Lower leg skin (tissue), 4 donors: ENCODE data around the gene SALL2. TPM values are rescaled to one million over a fixed set of nuclear protein-coding genes. Genes with fewer than 3 reads are reported as not detected.

Experiments
- DNase-seq, 2 donors: peaks; one replicate each; pipeline ENCODE4 v3.0.0-alpha.2; 2019; ENCODE audit warnings: low spot score in 2 of 2
- H3K4me3 ChIP-seq: fragments of 200-600 bp; sonication (generic); 2 replicates; pipeline ENCODE4 v1.5.1; 2017; ENCODE audit warnings: mild to moderate bottlenecking, low read depth; ENCODE audit not compliant: poor library complexity, severe bottlenecking
- POLR2A ChIP-seq, 2 donors: fragments of 450-650 bp; IDR thresholded peaks; one replicate each; pipeline ENCODE4 v1.6.1; 2016 to 2017; ENCODE audit warnings: antibody characterized with exemption in 2 of 2, mild to moderate bottlenecking in 1 of 2, moderate library complexity in 1 of 2
- WGBS, 2 donors: methylation state at CpG; one replicate each; pipeline ENCODE4 v1.1.5; 2018; 5-methylcytosine and 5-hydroxymethylcytosine counted together
- intact Hi-C: fragments of 100-400 bp; cut with DNase I; formaldehyde crosslinking; loops from one replicate; pipeline ENCODE4 v1.15.0; 2023; ENCODE audit warnings: low total_unique reads
- total RNA-seq, 4 donors: library from RNA; depleted of rRNA; stranded (reverse); fragments of >200 nt; gene quantifications; one replicate each; pipeline ENCODE4 v1.1.0, GENCODE V29; 2016
- TF ChIP-seq, protein P1 (sequence below), 3 donors: fragments of 450-650 bp; IDR thresholded peaks; one replicate each; pipeline ENCODE4 v1.5.1; 2016; ENCODE audit warnings: antibody characterized with exemption in 3 of 3, mild to moderate bottlenecking in 3 of 3, moderate library complexity in 2 of 3

SALL2 gene
- total RNA-seq, 4 donors from 2014 or later = 2.2 to 4.8 (median 4.4) TPM

DNA sequence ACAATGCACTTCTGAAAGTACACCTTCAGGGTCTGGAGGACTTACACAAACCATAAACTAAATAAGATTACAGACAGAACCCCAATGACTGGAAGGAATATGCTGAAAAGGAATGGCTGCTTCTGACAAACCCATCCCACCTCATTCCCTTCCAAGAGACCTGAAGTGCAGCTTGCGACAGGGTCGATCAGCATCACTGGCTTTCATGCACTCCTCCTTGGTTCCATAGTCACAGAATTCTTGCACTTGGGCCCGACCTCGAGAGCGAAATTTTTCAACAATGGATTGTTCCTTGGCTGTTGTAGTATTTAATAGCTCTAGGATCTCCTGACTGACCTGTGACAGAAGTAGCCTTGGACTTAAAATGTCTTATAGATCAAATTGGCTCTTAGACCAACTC, 24.6 kb downstream of the SALL2 start:
- TF ChIP-seq, protein P1, sequence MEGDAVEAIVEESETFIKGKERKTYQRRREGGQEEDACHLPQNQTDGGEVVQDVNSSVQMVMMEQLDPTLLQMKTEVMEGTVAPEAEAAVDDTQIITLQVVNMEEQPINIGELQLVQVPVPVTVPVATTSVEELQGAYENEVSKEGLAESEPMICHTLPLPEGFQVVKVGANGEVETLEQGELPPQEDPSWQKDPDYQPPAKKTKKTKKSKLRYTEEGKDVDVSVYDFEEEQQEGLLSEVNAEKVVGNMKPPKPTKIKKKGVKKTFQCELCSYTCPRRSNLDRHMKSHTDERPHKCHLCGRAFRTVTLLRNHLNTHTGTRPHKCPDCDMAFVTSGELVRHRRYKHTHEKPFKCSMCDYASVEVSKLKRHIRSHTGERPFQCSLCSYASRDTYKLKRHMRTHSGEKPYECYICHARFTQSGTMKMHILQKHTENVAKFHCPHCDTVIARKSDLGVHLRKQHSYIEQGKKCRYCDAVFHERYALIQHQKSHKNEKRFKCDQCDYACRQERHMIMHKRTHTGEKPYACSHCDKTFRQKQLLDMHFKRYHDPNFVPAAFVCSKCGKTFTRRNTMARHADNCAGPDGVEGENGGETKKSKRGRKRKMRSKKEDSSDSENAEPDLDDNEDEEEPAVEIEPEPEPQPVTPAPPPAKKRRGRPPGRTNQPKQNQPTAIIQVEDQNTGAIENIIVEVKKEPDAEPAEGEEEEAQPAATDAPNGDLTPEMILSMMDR (IDR thresholded peaks at IDR 0.05) = no peak
- TF ChIP-seq POLR2A (IDR thresholded peaks at IDR 0.05) = no peak
- intact Hi-C loops = loop anchor here (10.0 kb wide), 1 partner anchor 53 kb away; no protein-coding TSS in a partner anchor
- H3K4me3 ChIP-seq = no peak overlapping the region
- no peak for DNase-seq
- 89 to 91% methylated on average over 5 of the region's 5 CpGs for WGBS, 2 donors

DNA sequence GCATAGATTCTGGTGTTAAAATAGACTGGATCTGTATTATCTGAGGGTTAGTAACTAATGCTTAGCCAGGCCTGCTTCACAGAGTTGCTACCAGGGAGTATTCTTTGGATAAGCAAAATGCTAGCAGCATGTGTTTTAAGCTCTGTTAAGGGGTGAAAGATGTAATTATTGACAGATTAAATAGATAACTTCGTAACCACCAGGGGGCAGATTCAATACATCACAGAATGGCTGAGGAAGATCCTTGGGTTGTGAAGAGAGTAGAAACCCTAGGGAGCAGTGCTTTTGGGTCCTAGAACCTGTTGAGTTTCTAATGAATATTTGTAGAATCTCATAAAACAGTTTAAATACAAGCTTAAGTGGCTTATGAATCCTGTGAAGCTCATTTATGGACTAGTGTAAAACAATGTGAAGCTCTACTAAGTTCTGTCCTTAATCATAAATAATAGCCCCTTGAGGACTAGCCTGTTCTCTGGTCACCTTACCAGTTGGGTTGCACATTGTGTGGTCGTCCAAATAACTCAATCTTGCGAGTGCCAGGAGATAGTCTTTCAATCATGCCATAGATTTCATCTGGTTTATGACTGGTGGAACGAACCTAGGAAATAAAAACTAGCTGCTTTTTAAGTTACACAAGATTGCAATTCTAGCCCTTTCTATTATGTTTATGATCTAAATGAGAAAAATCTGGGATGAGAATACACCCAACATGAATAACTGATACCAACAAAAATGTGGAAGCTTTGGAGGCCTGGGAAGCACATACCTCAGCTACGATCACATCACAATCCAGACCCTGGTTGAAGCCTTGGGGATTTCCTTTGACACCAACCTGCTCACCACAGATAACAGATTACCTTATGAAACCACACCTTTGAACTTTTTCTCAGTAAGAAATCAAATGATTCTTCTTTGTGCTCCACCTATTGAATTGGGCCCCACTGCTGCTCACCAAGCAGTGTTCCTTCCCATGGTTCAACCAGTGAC, 27.3 kb downstream of the SALL2 start:
- intact Hi-C loops = no loop called here

DNA sequence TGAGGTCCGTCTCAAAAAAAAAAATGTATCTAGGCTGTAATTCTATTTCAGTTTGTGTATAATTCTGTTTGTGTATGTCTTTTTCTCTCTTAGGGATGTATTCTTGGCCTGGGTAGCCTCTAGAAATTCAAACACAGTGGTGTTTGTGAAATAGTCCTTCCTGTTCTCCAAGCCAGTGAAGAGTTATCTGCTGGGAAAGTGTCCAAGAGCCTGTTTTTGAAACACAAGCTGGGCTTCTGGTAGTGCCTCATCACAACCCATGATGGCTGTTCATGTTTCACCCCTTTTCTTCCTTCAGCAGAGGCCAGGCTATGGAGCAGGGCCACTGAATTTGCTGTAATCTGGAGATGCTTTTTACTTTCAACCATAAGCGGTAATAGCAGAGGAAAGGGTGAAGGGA, 29.7 kb downstream of the SALL2 start:
- DNase-seq = no peak
- no peak for TF ChIP-seq POLR2A (IDR thresholded peaks at IDR 0.05)
- TF ChIP-seq, protein P1 (IDR thresholded peaks at IDR 0.05) = no peak
- 81 to 86% methylated on average over 2 of the region's 2 CpGs for WGBS, 2 donors
- no peak overlapping the region for H3K4me3 ChIP-seq
- intact Hi-C loops = no loop called here

More for the DNA sequence above, 27.3 kb downstream of the SALL2 start:
- 53 to 57% methylated on average over 5 of the region's 5 CpGs for WGBS, 2 donors
- no peak for TF ChIP-seq POLR2A (IDR thresholded peaks at IDR 0.05)
- TF ChIP-seq, protein P1 (IDR thresholded peaks at IDR 0.05) = no peak
- DNase-seq = no peak
- H3K4me3 ChIP-seq = no peak overlapping the region

DNA sequence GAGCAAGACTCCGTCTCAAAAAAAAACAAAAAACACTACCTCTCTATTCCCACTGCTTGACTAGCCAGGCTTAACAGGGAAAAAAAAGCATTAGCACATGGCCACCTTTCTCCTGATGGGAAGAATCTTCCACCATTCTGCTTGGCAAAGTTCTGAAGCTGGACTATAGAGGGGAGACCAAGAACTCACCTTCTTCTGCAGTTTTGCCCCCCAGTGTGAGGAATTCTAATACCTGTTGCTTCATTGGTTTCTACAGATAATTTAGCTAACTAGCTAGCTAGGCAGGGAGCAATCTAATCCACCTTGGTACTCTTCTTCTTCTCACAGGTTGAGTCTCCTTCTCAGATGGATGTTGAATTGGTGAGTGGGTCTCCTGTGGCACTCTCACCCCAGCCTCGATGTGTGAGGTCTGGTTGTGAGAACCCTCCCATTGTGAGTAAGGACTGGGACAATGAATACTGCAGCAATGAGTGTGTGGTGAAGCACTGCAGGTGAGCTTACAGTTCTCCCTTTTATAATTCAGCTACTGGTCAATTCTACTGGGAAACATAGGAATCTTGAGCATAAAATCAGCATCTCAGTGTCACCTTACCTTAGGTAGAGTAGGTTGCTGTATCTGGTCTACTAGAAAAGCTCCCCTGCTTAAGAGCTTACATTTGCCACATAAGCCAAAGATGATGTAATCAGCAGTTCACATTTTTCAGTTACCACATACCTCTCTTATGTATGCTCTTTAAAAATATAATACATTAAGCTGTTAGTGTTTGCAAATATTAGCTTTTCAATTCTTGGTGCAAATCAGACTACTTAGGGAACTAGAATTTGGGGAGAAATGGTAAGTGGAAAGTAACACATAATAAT, 31.0 kb downstream of the SALL2 start:
- 44 to 88% methylated on average over 2 of the region's 2 CpGs for WGBS, 2 donors
- intact Hi-C loops = no loop called here
- no peak for DNase-seq
- H3K4me3 ChIP-seq = no peak overlapping the region
- TF ChIP-seq, protein P1 (IDR thresholded peaks at IDR 0.05) = no peak
- no peak for TF ChIP-seq POLR2A (IDR thresholded peaks at IDR 0.05)

DNA sequence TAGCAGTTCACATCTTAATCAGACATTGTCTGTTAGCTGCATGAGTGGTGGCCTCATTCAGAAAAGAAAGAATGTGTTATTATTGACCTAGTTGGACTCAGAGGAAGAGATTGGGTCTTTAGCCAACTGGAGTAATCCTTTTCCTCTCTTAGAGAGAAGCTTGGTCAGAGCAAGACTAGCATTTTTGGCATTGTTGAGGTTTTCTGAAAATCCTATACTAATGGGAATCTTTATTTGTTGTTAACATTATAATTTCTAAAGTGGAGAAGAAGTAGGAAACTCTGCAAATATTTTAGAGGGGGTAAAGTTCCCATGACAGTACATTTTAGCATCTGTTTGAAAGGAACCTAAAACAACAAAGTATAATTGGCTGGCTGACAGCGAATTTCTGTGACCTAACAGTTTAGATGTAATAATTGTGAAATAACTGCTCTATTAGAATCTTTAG, 39.5 kb downstream of the SALL2 start:
- TF ChIP-seq, protein P1 (IDR thresholded peaks at IDR 0.05) = no peak
- no peak for TF ChIP-seq POLR2A (IDR thresholded peaks at IDR 0.05)
- no peak for DNase-seq
- H3K4me3 ChIP-seq = no peak overlapping the region
- intact Hi-C loops = no loop called here
- WGBS, 2 donors = 85 to 89% methylated on average over 1 of the region's 1 CpG
